Body of pancreas (tissue), 4 donors: ENCODE results near the gene GPR31.

Experiments used
- CTCF ChIP-seq, 7 experiments: fragments of 450-650 bp in 4 of 7; fragments of 200-600 bp in 3 of 7; sonication (generic) in 3 of 7; IDR thresholded peaks; one replicate each; pipeline ENCODE4 v1.5.1; 2016 to 2019; ENCODE audit warnings: antibody characterized with exemption in 7 of 7
- POLR2A ChIP-seq, 3 donors: fragments of 450-650 bp; IDR thresholded peaks; one replicate each; pipeline ENCODE4 v1.6.1; 2016; ENCODE audit warnings: antibody characterized with exemption in 3 of 3, mild to moderate bottlenecking in 2 of 3

- TF ChIP-seq CTCF (IDR thresholded peaks at IDR 0.05) = no peak
- TF ChIP-seq POLR2A (IDR thresholded peaks at IDR 0.05) = no peak
These were observed 18.0 kb downstream of the GPR31 start for GRCh38 chr6:167139761-167140160.
